ENCODE measurements around the gene MCM3. TPM values are rescaled to one million over a fixed set of nuclear protein-coding genes. Genes with fewer than 3 reads are reported as not detected.

The MCM3 gene
- total RNA-seq, 2 donors from 2014 or later: 168 to 172 TPM

DNA sequence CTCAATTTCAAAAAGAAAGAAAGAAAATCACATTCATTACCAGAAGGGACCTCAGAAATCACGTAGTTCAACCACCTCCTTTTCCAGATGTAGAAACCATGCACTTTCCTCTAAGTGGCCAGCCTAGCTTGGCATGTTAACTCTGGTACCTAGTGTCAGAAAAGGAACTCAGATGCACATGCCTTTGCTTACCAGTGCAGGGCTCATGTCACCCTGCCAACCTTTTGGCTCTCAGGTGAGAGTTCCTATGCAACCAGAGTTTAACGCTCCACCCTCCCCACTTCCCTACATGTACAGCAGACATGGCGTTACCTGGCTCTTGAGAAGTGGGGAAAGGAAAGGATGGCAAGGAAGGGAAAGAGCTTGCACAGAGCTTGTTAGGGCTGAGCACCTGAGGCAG is 23.9 kb downstream of the MCM3 start:
- no peaks in the 10 kb centered on the region for H3K4me1 ChIP-seq (ENCODE audit: control insufficient read depth, insufficient read depth, low read length)
- no peak overlapping the region for H3K4me3 ChIP-seq (ENCODE audit: low read length)
- H3K36me3 ChIP-seq (ENCODE audit: control insufficient read depth, insufficient read depth, low read length): peaks cover 49% of the 10 kb centered on the region
- 100% methylated on average over 3 of the region's 3 CpGs; no CpG with 5 or more reads in 1 of the 2 experiments for WGBS, 2 experiments (ENCODE audit: insufficient coverage in 1 of 2, insufficient read length in 1 of 2)
- H3K9me3 ChIP-seq (ENCODE audit: control insufficient read depth, low read length): no peaks in the 10 kb centered on the region
- H3K36me3 Mint-ChIP-seq (ENCODE audit: low read depth): peaks cover 48% of the 10 kb centered on the region
- H3K4me3 Mint-ChIP-seq: no peak overlapping the region
- no peaks in the 10 kb centered on the region for H3K27me3 Mint-ChIP-seq (ENCODE audit: insufficient read depth)
- no peak overlapping the region for H3K9ac ChIP-seq (ENCODE audit: extremely low read depth, low read length, poor library complexity, severe bottlenecking)
- H3K27ac ChIP-seq (ENCODE audit: low read depth, low read length): no peak overlapping the region
- no peaks in the 10 kb centered on the region for H3K27me3 ChIP-seq (ENCODE audit: control insufficient read depth, insufficient read depth, low read length, poor library complexity, severe bottlenecking)
- H3K9me3 Mint-ChIP-seq: peaks cover 9% of the 10 kb centered on the region
- TF ChIP-seq, protein P1, sequence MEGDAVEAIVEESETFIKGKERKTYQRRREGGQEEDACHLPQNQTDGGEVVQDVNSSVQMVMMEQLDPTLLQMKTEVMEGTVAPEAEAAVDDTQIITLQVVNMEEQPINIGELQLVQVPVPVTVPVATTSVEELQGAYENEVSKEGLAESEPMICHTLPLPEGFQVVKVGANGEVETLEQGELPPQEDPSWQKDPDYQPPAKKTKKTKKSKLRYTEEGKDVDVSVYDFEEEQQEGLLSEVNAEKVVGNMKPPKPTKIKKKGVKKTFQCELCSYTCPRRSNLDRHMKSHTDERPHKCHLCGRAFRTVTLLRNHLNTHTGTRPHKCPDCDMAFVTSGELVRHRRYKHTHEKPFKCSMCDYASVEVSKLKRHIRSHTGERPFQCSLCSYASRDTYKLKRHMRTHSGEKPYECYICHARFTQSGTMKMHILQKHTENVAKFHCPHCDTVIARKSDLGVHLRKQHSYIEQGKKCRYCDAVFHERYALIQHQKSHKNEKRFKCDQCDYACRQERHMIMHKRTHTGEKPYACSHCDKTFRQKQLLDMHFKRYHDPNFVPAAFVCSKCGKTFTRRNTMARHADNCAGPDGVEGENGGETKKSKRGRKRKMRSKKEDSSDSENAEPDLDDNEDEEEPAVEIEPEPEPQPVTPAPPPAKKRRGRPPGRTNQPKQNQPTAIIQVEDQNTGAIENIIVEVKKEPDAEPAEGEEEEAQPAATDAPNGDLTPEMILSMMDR (conservative IDR thresholded peaks at IDR 0.05): no peak
- H3K4me1 Mint-ChIP-seq: no peaks in the 10 kb centered on the region
- no peak for DNase-seq
- H3K27ac Mint-ChIP-seq: peak overlapping the region; percentile 39

DNA sequence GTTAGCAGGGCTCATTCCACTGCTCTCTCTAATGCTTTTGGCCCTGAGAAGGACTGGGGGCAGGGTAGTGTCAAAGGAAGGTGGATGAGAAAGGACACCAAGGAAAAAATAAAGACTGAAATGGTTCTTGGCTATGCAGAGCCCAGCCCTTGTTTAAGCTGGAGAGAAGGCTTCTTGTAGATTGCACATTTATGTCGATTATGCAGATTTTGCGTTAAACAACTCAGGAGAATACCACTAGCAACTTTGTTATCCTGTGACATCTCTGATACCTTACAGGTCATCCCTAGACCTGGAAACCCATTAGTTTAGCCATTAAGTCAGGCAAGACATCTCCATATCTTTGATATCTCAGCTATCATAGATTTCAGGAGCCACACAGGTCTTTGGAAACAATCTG is 29.1 kb downstream of the MCM3 start:
- Mint-ChIP-seq H3K36me3 (ENCODE audit: low read depth) (peaks cover 1% of the 10 kb centered on the region), H3K27ac (no peak overlapping the region), H3K4me1 (no peaks in the 10 kb centered on the region), H3K27me3 (ENCODE audit: insufficient read depth) (peaks cover 2% of the 10 kb centered on the region), H3K9me3 (peaks cover 9% of the 10 kb centered on the region), H3K4me3 (no peak overlapping the region)
- Histone ChIP-seq H3K4me3 (ENCODE audit: low read length) (no peak overlapping the region), H3K27ac (ENCODE audit: low read depth, low read length) (no peak overlapping the region), H3K9ac (ENCODE audit: extremely low read depth, low read length, poor library complexity, severe bottlenecking) (no peak overlapping the region), H3K27me3 (ENCODE audit: control insufficient read depth, insufficient read depth, low read length, poor library complexity, severe bottlenecking) (no peaks in the 10 kb centered on the region), H3K36me3 (ENCODE audit: control insufficient read depth, insufficient read depth, low read length) (no peaks in the 10 kb centered on the region), H3K4me1 (ENCODE audit: control insufficient read depth, insufficient read depth, low read length) (no peaks in the 10 kb centered on the region), H3K9me3 (ENCODE audit: control insufficient read depth, low read length) (no peaks in the 10 kb centered on the region)
- WGBS, 2 experiments (ENCODE audit: insufficient coverage in 1 of 2, insufficient read length in 1 of 2): 97 to 100% methylated on average over 2 of the region's 2 CpGs
- no peak for DNase-seq
- TF ChIP-seq, protein P1 (conservative IDR thresholded peaks at IDR 0.05): no peak

DNA sequence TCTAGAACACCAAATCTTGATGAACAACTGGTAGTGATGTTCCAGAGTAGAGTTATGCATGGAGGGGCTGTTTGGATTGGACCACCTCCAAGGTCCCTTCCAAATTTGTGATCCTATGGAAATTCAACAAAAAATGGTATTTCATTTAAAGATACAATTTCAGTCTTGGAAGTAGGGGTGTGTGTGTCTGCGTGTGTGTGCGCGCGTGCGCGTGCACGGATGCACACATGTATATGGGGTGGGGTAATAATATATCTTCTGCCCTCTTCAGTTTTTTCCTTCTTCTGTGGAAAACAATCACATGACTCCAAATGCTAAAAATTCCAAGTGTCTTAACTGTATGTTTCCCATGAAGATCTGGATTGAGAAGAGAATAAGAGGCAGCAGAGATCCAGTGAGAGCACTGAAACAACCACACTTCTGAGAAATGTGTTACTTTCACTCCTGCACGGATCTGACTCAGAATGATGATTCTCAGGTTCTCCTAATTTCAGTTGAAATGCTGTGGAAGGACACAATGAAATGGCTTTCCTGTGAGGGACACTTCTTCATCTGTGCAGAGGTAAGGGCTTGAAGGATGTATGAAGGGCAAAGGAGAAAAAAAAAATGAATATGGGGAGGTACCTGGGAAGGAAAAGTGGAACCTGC is 29.7 kb downstream of the MCM3 start:
- H3K9me3 Mint-ChIP-seq: peaks cover 9% of the 10 kb centered on the region
- Histone ChIP-seq H3K27ac (ENCODE audit: low read depth, low read length) (no peak overlapping the region), H3K27me3 (ENCODE audit: control insufficient read depth, insufficient read depth, low read length, poor library complexity, severe bottlenecking) (no peaks in the 10 kb centered on the region), H3K9ac (ENCODE audit: extremely low read depth, low read length, poor library complexity, severe bottlenecking) (no peak overlapping the region), H3K4me1 (ENCODE audit: control insufficient read depth, insufficient read depth, low read length) (no peaks in the 10 kb centered on the region), H3K4me3 (ENCODE audit: low read length) (no peak overlapping the region), H3K9me3 (ENCODE audit: control insufficient read depth, low read length) (no peaks in the 10 kb centered on the region), H3K36me3 (ENCODE audit: control insufficient read depth, insufficient read depth, low read length) (no peaks in the 10 kb centered on the region)
- TF ChIP-seq, protein P1 (conservative IDR thresholded peaks at IDR 0.05): no peak
- peaks cover 2% of the 10 kb centered on the region for H3K27me3 Mint-ChIP-seq (ENCODE audit: insufficient read depth)
- no peak overlapping the region for H3K4me3 Mint-ChIP-seq
- DNase-seq: no peak
- 93 to 100% methylated on average over 1 to 8 of the region's 8 CpGs for WGBS, 2 experiments (ENCODE audit: insufficient coverage in 1 of 2, insufficient read length in 1 of 2)
- no peak overlapping the region for H3K27ac Mint-ChIP-seq
- no peaks in the 10 kb centered on the region for H3K4me1 Mint-ChIP-seq
- no peaks in the 10 kb centered on the region for H3K36me3 Mint-ChIP-seq (ENCODE audit: low read depth)
